ENCODE measurements around the gene DUSP22. TPM values are rescaled to one million over a fixed set of nuclear protein-coding genes. Genes with fewer than 3 reads are reported as not detected.

The DUSP22 gene
- total RNA-seq, 1 donor from 2014 or later, result 50.0 TPM

DNA sequence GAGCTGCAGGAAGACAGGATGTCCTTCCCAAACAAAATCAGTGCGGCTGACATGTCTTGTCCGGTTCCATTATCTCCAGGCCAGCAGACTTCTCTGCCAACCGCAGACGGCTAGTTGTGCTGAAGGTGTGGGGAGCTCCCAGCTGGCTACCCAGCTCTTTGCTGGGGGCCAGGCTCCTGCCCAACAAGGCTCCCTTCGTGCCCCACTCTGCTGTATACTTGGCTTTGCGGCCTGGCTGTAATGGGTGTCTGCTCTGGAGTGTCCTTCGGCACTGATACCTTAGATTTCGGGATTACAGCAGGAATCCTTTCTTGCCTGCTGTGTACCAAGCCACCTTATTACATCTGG is 50.5 kb downstream of the DUSP22 start:
- DNase-seq (ENCODE audit: missing footprints) (peak; percentile 57), ATAC-seq (no peak)
- intact Hi-C loops (cut with DNase I), result no loop called here

DNA sequence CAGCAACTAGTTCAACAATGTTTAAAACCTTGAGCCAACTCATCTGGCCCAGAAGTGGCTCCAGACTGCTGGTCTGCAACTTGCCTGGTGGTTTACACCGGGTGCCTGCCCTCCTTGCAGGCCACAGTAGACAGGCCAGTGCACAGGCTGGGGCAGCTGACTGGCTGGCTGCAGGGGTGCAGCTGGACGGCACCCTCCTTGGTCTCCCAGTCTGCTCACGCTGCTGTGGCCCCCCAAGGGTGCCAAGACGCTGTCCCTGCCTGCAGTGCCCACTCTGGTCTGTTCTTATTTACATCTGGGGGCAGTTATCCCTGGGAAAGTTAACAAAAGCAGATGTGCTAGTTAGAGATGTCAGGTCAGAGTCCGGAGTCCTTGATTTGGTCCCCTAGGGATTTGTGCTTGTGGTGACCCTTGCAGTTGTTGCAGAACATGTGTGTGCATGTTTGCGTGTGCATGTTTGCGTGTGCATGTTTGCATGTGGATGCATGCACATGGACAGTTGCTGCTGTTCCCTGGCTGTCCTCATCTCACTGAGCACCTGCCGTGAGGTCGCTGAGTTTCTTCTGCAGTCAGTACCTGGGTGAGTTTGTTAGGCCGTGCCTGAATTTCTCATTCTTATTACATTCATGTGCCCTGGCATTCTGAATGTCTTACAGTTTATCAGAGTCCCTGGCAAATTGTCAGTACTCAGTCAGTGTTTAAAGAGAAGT is 51.1 kb downstream of the DUSP22 start:
- DNase-seq (ENCODE audit: missing footprints) (peak; percentile 66), ATAC-seq (no peak)
- intact Hi-C loops (cut with DNase I), result no loop called here

DNA sequence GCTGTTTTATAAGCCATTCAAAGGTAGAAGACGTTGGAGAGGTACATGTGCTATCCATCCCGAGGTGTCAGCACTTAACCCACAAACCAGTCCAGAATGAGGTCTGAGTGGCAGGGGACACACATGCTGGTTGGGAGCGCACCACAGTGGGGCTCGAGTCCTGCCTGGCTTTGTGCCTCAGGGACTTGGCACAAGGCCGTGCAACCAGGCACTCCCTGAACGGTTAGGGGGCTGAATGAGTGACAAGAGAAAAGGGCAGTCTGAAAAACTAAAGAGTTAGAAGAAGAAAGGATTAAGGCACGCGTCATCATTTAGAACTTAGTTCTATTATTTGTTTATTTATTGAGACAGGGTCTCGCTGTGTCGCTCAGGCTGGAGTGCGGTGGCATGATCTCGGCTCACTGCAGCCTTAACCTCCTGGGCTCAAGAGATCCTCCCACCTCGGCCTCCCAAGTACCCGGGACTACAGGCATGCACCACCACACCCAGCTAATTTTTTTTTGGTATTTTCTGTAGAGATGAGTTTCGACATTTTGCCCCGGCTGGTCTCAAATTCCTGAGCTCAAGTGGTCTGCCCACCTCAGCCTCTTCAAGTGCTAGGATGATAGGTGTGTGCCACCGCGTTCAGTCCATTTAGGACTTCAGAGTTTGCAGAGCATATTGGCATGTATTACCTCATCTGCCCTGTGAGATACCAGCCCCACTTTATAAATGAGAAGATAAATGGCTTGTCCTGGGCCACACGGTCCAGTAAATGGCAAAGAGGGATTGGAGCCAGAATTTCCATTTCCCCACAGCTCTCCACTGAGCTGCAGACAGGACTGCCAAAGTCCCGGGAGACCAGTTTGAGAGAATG is 51.9 kb downstream of the DUSP22 start:
- ATAC-seq (peak; percentile 41), DNase-seq (ENCODE audit: missing footprints) (peak; percentile 69)
- intact Hi-C loops (cut with DNase I), result no loop called here

DNA sequence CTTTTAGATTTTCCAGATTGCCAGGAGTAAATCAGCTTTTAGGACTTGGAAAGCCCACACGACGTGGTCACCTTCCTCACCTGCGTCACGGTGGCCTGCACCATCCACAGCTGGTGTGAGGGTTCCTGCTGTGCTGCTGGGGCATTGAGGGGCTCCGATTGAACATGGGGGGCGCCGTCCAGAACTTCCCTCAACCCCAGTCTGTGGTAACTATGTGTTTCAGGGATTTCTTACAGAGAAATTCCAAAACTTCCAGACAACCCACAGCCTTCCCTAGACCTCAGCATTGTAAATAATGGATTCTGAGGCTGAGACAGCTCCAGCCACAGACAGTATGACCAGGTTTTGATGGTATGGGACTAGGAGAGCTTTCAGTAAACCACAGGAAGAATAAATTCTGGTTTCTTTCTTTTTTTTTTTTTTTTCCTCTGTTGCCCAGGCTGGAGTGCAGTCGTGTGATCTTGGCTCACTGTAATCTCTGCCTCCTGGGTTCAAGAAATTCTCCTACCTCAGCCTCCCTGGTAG is 52.6 kb downstream of the DUSP22 start:
- DNase-seq (ENCODE audit: missing footprints), result peak; percentile 28
- intact Hi-C loops (cut with DNase I), result no loop called here
- ATAC-seq, result no peak

GRCh38 chr6:345747-346385 is 53.6 kb downstream of the DUSP22 start:
- DNase-seq (ENCODE audit: missing footprints), result peak; percentile 72
- no peak for ATAC-seq
- intact Hi-C loops (cut with DNase I), result no loop called here

GRCh38 chr6:346386-347030 is 54.2 kb downstream of the DUSP22 start:
- peak; percentile 58 for DNase-seq (ENCODE audit: missing footprints)
- intact Hi-C loops (cut with DNase I), result no loop called here
- ATAC-seq, result no peak

GRCh38 chr6:347232-347631 is 54.9 kb downstream of the DUSP22 start:
- ATAC-seq (no peak), DNase-seq (ENCODE audit: missing footprints) (no peak)
- intact Hi-C loops (cut with DNase I), result no loop called here

DNA sequence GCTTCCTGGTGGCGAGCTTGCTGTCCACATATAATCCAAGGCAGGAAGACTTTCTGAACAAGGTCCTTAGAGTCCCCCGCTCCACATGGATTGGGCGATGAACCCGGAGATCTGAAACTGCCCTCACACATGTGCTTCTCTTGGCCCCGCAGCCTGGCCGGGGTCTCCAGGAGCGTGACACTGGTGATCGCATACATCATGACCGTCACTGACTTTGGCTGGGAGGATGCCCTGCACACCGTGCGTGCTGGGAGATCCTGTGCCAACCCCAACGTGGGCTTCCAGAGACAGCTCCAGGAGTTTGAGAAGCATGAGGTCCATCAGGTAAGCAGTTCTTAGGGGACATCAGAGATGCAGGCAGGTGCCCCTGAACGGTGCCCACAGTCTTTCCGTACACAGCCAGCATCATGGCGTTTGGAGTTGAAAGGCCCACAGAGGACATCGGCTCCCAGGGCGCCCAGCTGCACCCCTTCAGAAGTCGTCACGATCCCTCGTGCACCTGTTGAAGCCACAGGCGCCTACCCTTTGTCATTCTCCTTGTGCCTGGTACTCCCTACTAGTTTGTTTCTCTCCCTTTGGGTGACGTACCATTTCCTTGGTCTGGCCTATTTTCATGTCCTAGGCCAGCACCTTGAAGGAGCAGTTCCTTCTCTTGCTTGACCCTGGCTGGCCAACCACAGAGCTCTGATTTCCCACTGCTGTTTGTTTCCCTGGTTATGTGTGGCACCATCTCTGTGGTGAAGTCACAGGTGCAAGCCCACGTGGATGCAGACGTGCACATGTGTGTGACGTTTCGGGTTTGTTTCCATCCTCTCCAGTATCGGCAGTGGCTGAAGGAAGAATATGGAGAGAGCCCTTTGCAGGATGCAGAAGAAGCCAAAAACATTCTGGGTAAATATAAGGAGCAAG is 55.9 kb downstream of the DUSP22 start:
- intact Hi-C loops (cut with DNase I), result no loop called here
- DNase-seq (ENCODE audit: missing footprints) (peak; percentile 79), ATAC-seq (no peak)

GRCh38 chr6:348860-349396 is 56.6 kb downstream of the DUSP22 start:
- intact Hi-C loops (cut with DNase I), result no loop called here
- DNase-seq (ENCODE audit: missing footprints) (peak; percentile 77), ATAC-seq (no peak)

- ATAC-seq (no peak), DNase-seq (ENCODE audit: missing footprints) (peak; percentile 57)
- intact Hi-C loops (cut with DNase I), result no loop called here
These were observed 57.2 kb downstream of the DUSP22 start for GRCh38 chr6:349491-349921.

DNA sequence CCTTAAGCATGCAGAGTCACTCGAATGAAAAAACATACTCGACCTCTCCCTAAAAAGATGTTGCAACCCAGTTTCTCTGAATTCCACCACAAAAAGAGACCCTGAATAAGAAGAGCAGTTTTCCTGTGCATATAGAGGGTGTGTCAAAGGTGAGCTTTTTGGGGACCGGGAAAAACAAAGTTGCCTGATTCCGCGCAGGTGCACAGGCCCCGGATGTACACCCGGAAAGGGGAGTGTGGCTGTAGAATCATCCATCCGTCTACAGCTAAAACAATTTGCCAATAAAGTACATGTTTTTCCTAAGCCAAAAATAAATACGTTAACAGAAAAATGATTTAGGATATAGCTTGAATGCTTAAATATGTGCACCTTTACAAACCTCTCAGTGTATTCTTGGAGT is 58.1 kb downstream of the DUSP22 start:
- intact Hi-C loops (cut with DNase I), result no loop called here
- ATAC-seq, result no peak
- DNase-seq (ENCODE audit: missing footprints), result no peak

DNA sequence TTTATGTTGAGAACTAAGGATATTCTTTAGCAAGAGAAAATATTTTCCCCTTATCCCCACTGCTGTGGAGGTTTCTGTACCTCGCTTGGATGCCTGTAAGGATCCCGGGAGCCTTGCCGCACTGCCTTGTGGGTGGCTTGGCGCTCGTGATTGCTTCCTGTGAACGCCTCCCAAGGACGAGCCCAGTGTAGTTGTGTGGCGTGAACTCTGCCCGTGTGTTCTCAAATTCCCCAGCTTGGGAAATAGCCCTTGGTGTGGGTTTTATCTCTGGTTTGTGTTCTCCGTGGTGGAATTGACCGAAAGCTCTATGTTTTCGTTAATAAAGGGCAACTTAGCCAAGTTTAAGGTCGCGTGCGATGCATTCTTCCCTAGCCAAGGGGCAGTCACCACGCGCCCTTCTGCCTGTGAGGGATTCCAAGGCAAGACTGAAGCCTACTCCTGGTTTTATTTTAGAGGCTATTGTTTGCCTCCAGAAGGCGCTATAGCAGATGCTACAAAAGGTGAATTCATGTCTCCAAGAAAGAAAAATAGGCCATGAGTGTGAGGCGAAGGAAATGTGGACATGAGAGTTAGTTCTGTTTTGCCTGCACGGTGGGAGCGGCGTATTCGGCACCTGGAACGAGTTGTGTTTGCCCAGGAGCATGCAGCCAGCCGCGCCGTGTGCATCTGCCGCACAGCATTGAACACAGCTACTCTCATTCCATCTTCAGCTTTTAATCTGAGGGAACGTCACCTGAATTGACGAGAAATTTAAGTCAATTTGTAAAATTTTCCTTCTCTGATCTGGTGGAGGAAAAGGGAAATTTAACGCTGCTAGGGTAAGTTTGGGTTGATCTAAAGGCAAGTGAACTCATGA is 59.0 kb downstream of the DUSP22 start:
- ATAC-seq, result no peak
- intact Hi-C loops (cut with DNase I), result no loop called here
- peak; percentile 65 for DNase-seq (ENCODE audit: missing footprints)

GRCh38 chr6:351867-352289 is 59.6 kb downstream of the DUSP22 start:
- DNase-seq (ENCODE audit: missing footprints) (peak; percentile 61), ATAC-seq (no peak)
- intact Hi-C loops (cut with DNase I), result no loop called here

DNA sequence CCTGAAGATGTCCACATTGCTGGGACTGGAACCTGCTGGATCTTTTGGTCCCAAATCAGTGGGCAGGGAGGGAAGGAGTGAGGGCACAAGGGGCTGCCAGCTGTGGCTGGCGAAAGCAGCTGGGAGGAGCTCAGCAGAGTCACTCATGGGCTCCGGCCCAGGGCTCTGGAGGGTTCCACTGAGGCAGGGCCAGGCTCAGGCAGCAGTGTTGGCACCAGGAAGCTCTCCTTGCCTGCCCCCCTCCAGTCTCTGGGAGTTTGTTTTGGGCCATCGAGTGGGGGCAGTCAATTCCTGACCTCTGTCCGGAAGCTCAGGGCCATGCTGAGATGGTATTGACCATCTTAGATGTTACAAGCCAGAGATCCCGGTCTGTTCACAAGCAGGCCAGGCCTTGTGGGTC is 60.2 kb downstream of the DUSP22 start:
- DNase-seq (ENCODE audit: missing footprints) (peak; percentile 31), ATAC-seq (no peak)
- intact Hi-C loops (cut with DNase I), result no loop called here

DNA sequence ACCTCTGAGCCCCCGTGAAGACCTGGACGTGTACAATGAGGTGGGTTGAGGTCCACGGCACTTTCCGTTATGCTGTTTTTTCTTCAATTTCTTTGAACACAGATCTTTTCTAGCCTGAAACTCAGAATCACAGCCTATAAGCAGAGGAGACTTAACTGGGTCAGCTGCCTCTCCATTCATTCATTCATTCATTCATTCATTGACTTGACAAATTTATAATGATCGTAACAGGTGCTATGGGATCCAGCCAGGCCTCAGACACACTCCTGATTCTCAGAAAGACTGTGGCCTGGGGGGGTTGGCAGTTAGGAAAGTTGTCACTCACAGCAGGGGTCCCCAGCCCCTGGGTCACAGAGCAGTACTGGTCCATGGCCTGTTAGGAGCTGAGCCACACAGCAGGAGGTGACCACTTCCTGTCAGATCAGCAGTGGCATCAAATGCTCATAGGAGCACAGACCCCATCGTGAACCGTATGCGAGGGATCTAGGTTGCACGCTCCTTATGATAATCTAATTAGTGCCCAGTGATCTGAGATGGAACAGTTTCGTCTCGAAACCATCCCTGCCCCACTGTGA is 60.7 kb downstream of the DUSP22 start:
- intact Hi-C loops (cut with DNase I), result no loop called here
- no peak for ATAC-seq
- peak; percentile 53 for DNase-seq (ENCODE audit: missing footprints)

All from Right ventricle myocardium inferior (tissue), 1 donor.